ENCODE measurements around the gene TRAPPC3L.

Gene TRAPPC3L

GRCh38 chr6:116561377-116562018 is 16.0 kb upstream of the TRAPPC3L start:
- no peak overlapping the region for H3K4me3 ChIP-seq (replicated peaks; ENCODE audit: low read depth, low read length)
- peak; percentile 78 for DNase-seq (ENCODE audit: extremely low read depth, low read depth)
- TF ChIP-seq CTCF (IDR thresholded peaks at IDR 0.05; ENCODE audit: low read depth, low read length, missing control alignments): peak; percentile 88

GRCh38 chr6:116560130-116560529 is 14.6 kb upstream of the TRAPPC3L start:
- no peak for TF ChIP-seq CTCF (IDR thresholded peaks at IDR 0.05; ENCODE audit: low read depth, low read length, missing control alignments)
- DNase-seq (ENCODE audit: extremely low read depth, low read depth): no peak
- no peak overlapping the region for H3K4me3 ChIP-seq (replicated peaks; ENCODE audit: low read depth, low read length)

DNA sequence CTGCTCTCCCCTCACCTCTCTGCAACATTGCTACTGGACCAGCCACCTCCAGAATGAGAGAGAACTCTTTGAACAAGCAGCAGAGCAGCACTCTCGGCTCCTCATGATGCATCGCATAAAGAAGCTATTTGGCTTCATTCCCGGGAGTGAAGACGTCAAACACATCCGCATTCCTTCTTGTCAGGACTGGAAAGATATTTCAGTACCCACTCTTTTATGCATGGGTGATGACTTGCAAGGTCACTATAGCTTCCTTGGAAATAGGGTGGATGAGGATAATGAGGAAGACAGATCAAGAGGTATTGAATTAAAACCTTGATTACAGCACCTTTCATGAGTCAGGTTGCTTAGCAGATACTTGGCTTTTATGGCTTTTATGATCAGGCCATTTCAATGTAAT is 12.4 kb upstream of the TRAPPC3L start:
- H3K4me3 ChIP-seq (replicated peaks; ENCODE audit: low read depth, low read length): no peak overlapping the region
- peak; percentile 97 for DNase-seq (ENCODE audit: extremely low read depth, low read depth)
- TF ChIP-seq CTCF (IDR thresholded peaks at IDR 0.05; ENCODE audit: low read depth, low read length, missing control alignments): no peak

DNA sequence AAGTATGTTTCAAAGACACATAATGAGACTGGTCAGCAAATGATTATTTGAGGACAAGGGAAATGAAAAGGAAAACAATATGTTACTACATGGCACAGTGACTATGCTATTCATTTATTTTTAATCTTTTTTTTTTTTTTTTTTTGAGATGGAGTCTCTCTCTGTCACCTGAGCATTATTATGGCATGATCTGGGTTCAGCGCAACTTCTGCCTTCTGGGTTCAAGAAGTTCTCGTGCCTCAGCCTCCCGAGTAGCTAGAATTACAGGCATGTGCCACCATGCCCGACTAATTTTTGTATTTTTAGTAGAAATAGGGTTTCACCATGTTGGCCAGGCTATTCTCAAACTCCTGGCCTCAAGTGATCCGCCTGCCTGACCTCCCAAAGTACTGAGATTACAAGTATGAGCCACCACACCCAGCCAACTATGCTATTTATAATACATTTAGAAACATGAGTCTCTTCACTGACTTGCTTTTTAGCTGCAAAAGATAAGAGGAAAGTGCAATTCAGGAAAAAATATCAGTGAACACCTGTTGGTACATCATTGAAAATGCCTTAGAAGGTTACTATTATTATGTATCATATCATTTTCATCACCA is 11.4 kb upstream of the TRAPPC3L start:
- no peak for TF ChIP-seq CTCF (IDR thresholded peaks at IDR 0.05; ENCODE audit: low read depth, low read length, missing control alignments)
- DNase-seq (ENCODE audit: extremely low read depth, low read depth): no peak
- H3K4me3 ChIP-seq (replicated peaks; ENCODE audit: low read depth, low read length): no peak overlapping the region

DNA sequence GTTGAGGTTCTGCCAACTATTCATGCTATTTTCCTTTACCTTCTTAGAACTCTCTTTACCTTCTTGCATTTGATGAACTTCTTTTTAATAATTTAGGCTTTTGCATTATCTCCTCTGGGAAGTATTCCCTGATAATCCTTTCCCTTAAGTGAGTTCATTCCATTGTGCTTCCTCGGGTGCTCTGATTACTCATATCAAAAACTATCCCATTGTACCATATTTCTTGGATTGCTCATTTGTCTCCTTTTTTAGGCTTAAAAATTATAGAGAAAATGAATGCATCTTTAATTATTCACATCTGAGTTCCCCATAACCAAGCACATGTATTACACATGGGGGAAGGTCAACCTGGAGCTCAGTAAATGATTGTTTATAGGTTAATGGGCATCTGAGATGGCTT is 10.6 kb upstream of the TRAPPC3L start:
- DNase-seq (ENCODE audit: extremely low read depth, low read depth): peak; percentile 84
- H3K4me3 ChIP-seq (replicated peaks; ENCODE audit: low read depth, low read length): no peak overlapping the region
- no peak for TF ChIP-seq CTCF (IDR thresholded peaks at IDR 0.05; ENCODE audit: low read depth, low read length, missing control alignments)

- DNase-seq (ENCODE audit: extremely low read depth, low read depth): no peak
- H3K4me3 ChIP-seq (replicated peaks; ENCODE audit: low read depth, low read length): no peak within 1 kb of the TSS
- TF ChIP-seq CTCF (IDR thresholded peaks at IDR 0.05; ENCODE audit: low read depth, low read length, missing control alignments): no peak
Observed at GRCh38 chr6:116553451-116553850, 8.0 kb upstream of the TRAPPC3L start, which contains the start of gene CALHM4. Gene CALHM4 (plus strand): TSS chr6:116553751. CDS start chr6:116553794, 43 bp downstream.
